ENCODE data around the gene LTBP1.
"Not testable (repeated sequence)": the region's sequence is repeated elsewhere in the genome, so short reads cannot be mapped to it uniquely, and the experiment has no call there.

The LTBP1 gene

DNA sequence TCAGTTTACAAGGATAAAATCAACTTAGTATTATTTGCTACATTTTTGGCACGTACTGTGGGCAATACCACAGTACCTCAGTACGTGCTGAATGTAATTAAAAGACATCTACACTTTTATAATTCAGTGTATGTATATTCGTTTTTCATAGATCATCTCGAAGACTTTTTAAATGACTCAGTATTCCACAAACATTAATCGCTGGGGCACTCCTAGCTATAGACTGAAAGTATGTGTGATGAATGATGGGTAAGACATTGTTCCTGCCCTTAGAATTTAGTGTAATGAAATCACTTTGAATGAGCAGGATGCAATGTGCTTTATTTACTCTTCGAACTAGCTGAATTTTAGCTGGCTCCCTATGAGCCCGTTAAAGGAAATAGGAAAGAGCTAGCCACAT, 284.1 kb downstream of the LTBP1 start:
- H3K4me1 ChIP-seq (ENCODE audit: control insufficient read depth, insufficient read depth, low read length), result no peaks in the 10 kb centered on the region
- no peak overlapping the region for H3K4me3 ChIP-seq (ENCODE audit: low read depth, low read length)
- no peaks in the 10 kb centered on the region for H3K9me3 ChIP-seq (ENCODE audit: control insufficient read depth, insufficient read depth, low read length)
- H3K27me3 ChIP-seq (ENCODE audit: control insufficient read depth, insufficient read depth, low read length), result no peaks in the 10 kb centered on the region
- no peaks in the 10 kb centered on the region for H3K36me3 ChIP-seq (ENCODE audit: control insufficient read depth, insufficient read depth, low read length)
- no peak overlapping the region for H3K9ac ChIP-seq (ENCODE audit: low read depth, low read length)

DNA sequence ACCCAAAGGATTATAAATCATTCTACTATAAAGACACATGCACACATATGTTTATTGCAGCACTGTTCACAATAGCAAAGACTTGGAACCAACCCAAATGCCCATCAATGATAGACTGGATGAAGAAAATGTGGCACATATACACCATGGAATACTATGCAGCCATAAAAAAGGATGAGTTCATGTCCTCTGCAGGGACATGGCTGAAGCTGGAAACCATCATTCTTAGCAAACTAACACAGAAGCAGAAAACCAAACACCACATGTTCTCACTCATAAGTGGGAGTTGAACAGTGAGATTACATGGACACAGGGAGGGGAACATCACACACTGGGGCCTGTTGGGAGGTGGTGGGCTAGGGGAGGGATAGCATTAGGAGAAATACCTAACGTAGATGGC, 288.8 kb downstream of the LTBP1 start:
- not testable (repeated sequence) for H3K36me3 ChIP-seq (ENCODE audit: control insufficient read depth, insufficient read depth, low read length); H3K27me3 ChIP-seq (ENCODE audit: control insufficient read depth, insufficient read depth, low read length); H3K4me3 ChIP-seq (ENCODE audit: low read depth, low read length); H3K4me1 ChIP-seq (ENCODE audit: control insufficient read depth, insufficient read depth, low read length); H3K9ac ChIP-seq (ENCODE audit: low read depth, low read length); H3K9me3 ChIP-seq (ENCODE audit: control insufficient read depth, insufficient read depth, low read length)

DNA sequence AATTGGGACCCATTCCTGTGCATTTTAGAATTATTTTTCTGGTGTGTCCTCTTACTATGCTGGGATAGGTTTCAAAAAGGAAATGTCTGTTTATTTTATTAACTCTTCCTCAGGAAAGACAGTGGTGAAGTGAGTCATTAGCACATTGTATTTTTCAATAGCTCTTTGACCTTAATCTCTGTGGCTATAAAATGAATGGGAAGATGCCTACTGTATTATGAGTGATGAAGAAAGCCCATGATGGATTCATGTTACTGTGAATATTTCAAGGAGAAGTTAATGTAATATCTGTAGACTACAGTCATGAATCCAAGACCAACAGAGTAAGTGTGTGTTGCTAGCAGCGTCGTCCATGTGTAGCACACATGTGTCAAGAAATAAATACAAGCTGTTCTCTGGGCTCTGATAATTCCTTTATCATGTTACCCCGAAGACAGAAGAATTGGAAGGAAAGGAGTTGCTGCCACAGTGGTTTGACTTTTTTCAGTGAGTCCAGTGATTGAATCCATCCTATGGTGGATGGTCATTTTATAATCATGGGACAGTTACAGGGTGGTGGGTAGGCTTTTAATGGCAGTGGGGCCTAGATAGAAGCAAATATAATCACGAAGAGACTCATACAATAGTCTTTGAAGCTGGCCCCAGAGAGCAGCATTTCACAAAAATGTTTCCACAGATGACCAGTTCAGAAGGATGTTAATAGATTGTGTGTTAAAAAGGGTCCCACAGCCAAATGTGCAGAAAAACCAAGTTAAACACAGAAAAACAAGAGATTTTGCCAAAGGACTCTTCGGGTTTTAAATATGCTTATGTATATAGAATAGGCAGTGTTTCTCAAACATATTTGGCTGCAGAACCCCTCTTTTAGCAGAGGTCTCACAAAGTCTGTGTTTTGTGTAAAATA, 290.0 kb downstream of the LTBP1 start:
- Histone ChIP-seq H3K27me3 (ENCODE audit: control insufficient read depth, insufficient read depth, low read length) (no peaks in the 10 kb centered on the region), H3K9ac (ENCODE audit: low read depth, low read length) (no peak overlapping the region), H3K9me3 (ENCODE audit: control insufficient read depth, insufficient read depth, low read length) (no peaks in the 10 kb centered on the region)

DNA sequence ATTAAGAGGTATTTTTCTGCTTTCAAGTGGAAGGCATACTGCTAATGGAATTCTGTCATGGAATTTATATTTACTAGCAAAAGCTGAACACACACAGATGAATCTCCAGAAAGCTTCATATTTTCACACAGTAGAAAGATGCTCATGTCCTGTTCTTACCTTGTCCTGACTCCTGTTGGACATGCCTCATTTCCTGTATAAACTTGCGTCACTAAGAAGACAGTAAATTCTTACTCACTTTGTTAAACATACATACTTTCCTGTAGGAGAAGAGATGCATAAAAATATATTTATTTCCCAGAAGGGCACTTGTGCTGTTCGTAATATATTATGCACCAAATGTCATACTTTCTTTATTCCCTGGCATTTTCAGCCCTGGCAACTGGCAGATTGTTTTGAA, 291.4 kb downstream of the LTBP1 start:
- no peak overlapping the region for H3K9ac ChIP-seq (ENCODE audit: low read depth, low read length)
- H3K36me3 ChIP-seq (ENCODE audit: control insufficient read depth, insufficient read depth, low read length), result no peaks in the 10 kb centered on the region
- no peak overlapping the region for H3K4me3 ChIP-seq (ENCODE audit: low read depth, low read length)
- H3K4me1 ChIP-seq (ENCODE audit: control insufficient read depth, insufficient read depth, low read length), result no peaks in the 10 kb centered on the region
- H3K27me3 ChIP-seq (ENCODE audit: control insufficient read depth, insufficient read depth, low read length), result no peaks in the 10 kb centered on the region
- H3K9me3 ChIP-seq (ENCODE audit: control insufficient read depth, insufficient read depth, low read length), result no peaks in the 10 kb centered on the region

More for the DNA sequence above, 290.0 kb downstream of the LTBP1 start:
- no peaks in the 10 kb centered on the region for H3K36me3 ChIP-seq (ENCODE audit: control insufficient read depth, insufficient read depth, low read length)
- H3K4me3 ChIP-seq (ENCODE audit: low read depth, low read length), result no peak overlapping the region
- no peaks in the 10 kb centered on the region for H3K4me1 ChIP-seq (ENCODE audit: control insufficient read depth, insufficient read depth, low read length)

DNA sequence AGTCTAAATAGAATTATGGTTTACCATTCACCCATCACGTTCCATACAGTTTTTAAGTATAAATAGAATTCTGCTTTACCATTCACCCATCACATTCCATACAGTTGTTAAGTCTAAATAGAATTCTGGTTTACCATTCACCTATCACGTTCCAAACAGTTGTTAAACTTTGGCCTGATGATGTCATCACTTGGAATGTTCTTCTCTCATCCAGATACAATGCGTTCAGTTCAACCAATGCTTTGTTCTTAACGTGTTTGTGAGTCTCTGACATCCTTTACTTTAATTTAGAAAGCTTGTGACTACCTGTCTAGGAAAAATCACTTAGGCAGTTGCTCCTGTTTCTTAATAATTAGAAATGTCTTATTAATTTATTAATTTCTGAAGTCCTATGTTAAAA, 293.4 kb downstream of the LTBP1 start:
- no peaks in the 10 kb centered on the region for H3K27me3 ChIP-seq (ENCODE audit: control insufficient read depth, insufficient read depth, low read length)

DNA sequence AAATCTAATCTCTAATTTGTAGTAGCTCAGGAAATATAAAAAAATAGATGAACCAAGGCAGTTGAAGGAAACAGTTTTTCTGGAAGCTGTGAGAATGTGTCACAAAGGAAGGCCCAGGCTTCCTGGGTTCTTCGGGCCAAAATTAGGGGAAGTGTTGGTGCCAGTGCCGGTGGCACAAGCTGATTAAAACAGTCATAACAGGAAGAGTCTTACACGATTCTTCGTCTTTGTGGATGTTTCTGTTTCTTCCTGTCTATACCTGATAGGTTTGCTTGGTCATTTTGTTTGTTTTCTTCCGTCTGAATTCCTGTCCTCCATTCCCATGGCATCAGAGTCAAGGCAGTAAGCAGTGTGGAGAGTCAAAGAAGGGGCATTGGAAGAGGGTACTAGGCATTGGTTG, 294.3 kb downstream of the LTBP1 start:
- Histone ChIP-seq H3K9me3 (ENCODE audit: control insufficient read depth, insufficient read depth, low read length) (no peaks in the 10 kb centered on the region), H3K4me1 (ENCODE audit: control insufficient read depth, insufficient read depth, low read length) (no peaks in the 10 kb centered on the region), H3K4me3 (ENCODE audit: low read depth, low read length) (no peak overlapping the region), H3K27me3 (ENCODE audit: control insufficient read depth, insufficient read depth, low read length) (no peaks in the 10 kb centered on the region), H3K36me3 (ENCODE audit: control insufficient read depth, insufficient read depth, low read length) (no peaks in the 10 kb centered on the region), H3K9ac (ENCODE audit: low read depth, low read length) (no peak overlapping the region)

More for the DNA sequence above, 293.4 kb downstream of the LTBP1 start:
- no peak overlapping the region for H3K9ac ChIP-seq (ENCODE audit: low read depth, low read length)
- no peak overlapping the region for H3K4me3 ChIP-seq (ENCODE audit: low read depth, low read length)
- H3K4me1 ChIP-seq (ENCODE audit: control insufficient read depth, insufficient read depth, low read length), result no peaks in the 10 kb centered on the region
- H3K9me3 ChIP-seq (ENCODE audit: control insufficient read depth, insufficient read depth, low read length), result no peaks in the 10 kb centered on the region
- no peaks in the 10 kb centered on the region for H3K36me3 ChIP-seq (ENCODE audit: control insufficient read depth, insufficient read depth, low read length)

DNA sequence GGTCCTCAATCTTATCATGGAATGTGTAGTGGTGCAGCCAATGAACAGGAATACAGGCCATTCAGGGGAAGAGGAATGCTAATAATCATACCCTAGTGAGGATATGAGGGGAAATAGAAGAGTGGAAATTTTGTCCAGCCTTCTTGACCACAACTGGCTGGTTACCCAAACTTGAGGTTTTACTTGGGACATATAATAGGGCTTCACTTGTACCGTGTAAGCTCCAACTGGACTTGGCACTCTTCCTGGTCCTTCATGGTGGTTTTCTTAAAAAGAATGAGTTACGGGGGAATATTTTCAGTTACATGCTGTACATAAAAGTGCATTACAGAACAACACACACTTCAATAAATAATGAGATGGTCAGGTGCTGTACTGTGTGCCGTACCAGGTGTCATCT, 294.8 kb downstream of the LTBP1 start:
- no peak overlapping the region for H3K4me3 ChIP-seq (ENCODE audit: low read depth, low read length)
- H3K4me1 ChIP-seq (ENCODE audit: control insufficient read depth, insufficient read depth, low read length), result no peaks in the 10 kb centered on the region
- H3K27me3 ChIP-seq (ENCODE audit: control insufficient read depth, insufficient read depth, low read length), result no peaks in the 10 kb centered on the region
- no peaks in the 10 kb centered on the region for H3K36me3 ChIP-seq (ENCODE audit: control insufficient read depth, insufficient read depth, low read length)
- no peaks in the 10 kb centered on the region for H3K9me3 ChIP-seq (ENCODE audit: control insufficient read depth, insufficient read depth, low read length)
- H3K9ac ChIP-seq (ENCODE audit: low read depth, low read length), result no peak overlapping the region

DNA sequence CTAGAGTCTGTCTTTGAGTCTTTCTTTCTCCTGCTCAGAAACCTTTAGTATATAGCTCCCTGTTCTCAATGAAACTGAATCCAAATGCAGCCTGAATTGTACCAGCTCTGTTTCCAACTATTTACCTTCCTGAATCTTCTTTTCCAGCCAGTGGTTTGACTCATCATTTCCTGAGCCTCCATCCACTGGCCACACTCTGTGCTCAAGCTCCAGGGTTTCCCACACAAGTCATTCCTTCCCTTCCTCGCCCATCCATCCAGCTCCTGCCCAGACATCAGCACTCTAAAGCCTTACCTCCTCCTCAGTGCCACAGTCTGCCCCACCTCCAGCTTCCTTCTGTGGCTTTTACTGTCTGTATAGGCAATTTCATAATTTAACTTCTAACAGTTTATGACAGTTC, 296.1 kb downstream of the LTBP1 start:
- no peak overlapping the region for H3K9ac ChIP-seq (ENCODE audit: low read depth, low read length)

DNA sequence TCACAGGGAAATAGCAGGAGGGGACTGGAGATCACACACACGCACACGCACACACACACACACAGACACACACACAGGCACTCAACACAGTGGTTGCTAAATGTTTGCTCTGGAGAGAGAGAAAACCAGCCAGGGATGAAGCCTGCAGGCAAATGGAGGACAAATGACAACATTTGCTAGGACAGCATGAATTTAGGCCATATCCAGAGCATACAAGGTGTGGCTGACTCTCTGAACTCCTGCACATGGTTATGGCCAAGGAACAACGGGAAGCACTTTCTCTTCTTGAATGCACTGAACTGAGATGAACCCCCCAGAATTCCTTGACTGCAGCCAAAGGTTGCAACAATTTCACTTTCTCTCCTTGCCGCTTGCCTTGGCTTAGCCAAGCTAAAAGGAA, 299.7 kb downstream of the LTBP1 start:
- Histone ChIP-seq H3K9me3 (ENCODE audit: control insufficient read depth, insufficient read depth, low read length) (no peaks in the 10 kb centered on the region), H3K27me3 (ENCODE audit: control insufficient read depth, insufficient read depth, low read length) (no peaks in the 10 kb centered on the region), H3K9ac (ENCODE audit: low read depth, low read length) (no peak overlapping the region), H3K4me3 (ENCODE audit: low read depth, low read length) (no peak overlapping the region), H3K4me1 (ENCODE audit: control insufficient read depth, insufficient read depth, low read length) (no peaks in the 10 kb centered on the region), H3K36me3 (ENCODE audit: control insufficient read depth, insufficient read depth, low read length) (no peaks in the 10 kb centered on the region)

More for the DNA sequence above, 296.1 kb downstream of the LTBP1 start:
- H3K4me3 ChIP-seq (ENCODE audit: low read depth, low read length), result no peak overlapping the region
- H3K9me3 ChIP-seq (ENCODE audit: control insufficient read depth, insufficient read depth, low read length), result no peaks in the 10 kb centered on the region
- no peaks in the 10 kb centered on the region for H3K27me3 ChIP-seq (ENCODE audit: control insufficient read depth, insufficient read depth, low read length)
- H3K36me3 ChIP-seq (ENCODE audit: control insufficient read depth, insufficient read depth, low read length), result no peaks in the 10 kb centered on the region
- H3K4me1 ChIP-seq (ENCODE audit: control insufficient read depth, insufficient read depth, low read length), result no peaks in the 10 kb centered on the region

DNA sequence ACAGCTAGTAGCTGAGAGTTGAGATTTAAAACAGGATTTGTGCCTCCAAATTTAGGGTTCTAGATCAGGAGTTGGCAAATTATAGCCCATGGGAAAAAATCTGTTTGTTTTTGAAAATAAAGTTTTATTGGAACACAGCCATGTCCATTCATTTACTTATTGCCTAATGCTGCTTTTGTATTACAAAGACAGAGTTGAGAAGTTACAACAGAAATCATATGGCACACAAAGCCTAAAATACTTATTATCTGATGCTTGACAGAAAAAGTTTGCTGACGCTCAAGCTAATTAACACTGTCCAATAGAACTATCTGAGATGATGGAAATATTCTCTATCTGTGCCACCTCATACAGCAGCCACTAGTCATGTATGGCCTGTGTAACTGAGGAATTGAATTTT, 300.6 kb downstream of the LTBP1 start:
- H3K36me3 ChIP-seq (ENCODE audit: control insufficient read depth, insufficient read depth, low read length), result no peaks in the 10 kb centered on the region
- H3K9ac ChIP-seq (ENCODE audit: low read depth, low read length), result no peak overlapping the region
- no peak overlapping the region for H3K4me3 ChIP-seq (ENCODE audit: low read depth, low read length)
- peaks cover 5% of the 10 kb centered on the region for H3K27me3 ChIP-seq (ENCODE audit: control insufficient read depth, insufficient read depth, low read length)
- no peaks in the 10 kb centered on the region for H3K9me3 ChIP-seq (ENCODE audit: control insufficient read depth, insufficient read depth, low read length)
- H3K4me1 ChIP-seq (ENCODE audit: control insufficient read depth, insufficient read depth, low read length), result no peaks in the 10 kb centered on the region

DNA sequence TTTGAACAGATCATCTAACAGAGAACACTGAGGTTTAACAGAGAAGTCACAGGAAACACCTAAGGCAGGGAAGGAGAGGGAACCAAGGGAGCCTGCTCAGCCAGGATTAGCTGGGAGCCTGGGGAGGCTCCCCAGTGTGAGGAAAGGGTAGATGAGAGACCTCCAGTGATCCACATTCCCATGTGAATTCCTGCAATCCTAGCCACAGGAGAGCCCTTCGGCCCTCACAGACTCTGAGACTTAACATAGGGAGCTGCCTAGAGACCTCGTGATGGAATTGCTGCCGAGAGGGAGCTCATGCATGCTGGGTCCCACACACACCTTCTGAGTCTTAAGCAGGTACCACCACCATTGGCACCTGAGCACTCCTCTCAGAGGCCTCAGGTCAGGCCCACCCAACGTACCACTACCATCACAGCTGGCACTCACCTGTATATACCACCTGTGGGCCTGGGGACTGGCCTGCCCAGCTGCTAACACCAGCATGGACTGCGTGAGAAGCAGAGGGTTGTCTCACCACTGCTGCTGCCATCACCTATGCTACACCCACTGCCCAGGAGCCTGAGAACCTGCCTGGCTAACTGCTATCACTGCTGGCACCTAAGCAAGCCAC, 303.8 kb downstream of the LTBP1 start:
- no peak overlapping the region for H3K9ac ChIP-seq (ENCODE audit: low read depth, low read length)
- H3K27me3 ChIP-seq (ENCODE audit: control insufficient read depth, insufficient read depth, low read length), result peaks cover 5% of the 10 kb centered on the region
- no peaks in the 10 kb centered on the region for H3K9me3 ChIP-seq (ENCODE audit: control insufficient read depth, insufficient read depth, low read length)
- H3K4me1 ChIP-seq (ENCODE audit: control insufficient read depth, insufficient read depth, low read length), result no peaks in the 10 kb centered on the region
- H3K4me3 ChIP-seq (ENCODE audit: low read depth, low read length), result no peak overlapping the region
- no peaks in the 10 kb centered on the region for H3K36me3 ChIP-seq (ENCODE audit: control insufficient read depth, insufficient read depth, low read length)

DNA sequence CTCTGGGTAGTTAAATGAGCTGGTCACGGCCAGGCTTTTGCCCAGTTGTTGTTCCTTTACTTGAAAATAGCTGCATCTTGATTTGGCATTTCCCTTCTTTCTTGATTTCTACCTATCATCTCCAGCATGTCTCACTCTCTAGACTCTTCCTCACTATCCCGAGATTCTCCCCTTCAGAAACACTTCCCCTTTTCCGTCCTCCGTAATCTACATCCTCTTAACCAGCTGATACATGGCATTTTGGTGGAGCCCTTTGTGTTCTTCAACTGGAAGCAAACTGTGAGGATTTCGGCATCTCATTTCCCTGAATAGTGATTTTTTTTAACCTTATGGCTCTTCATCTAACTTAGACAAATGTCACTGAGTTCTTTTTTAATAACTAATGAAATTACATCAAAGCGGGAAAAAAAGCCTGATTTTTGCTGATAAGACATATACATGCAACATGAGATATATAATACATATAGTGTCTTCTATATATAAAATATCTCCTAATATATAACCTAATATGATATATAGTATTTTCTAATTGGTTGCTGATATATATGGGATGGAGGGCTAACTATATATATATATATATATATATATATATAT, 309.5 kb downstream of the LTBP1 start:
- H3K4me1 ChIP-seq (ENCODE audit: control insufficient read depth, insufficient read depth, low read length), result no peaks in the 10 kb centered on the region
- H3K9ac ChIP-seq (ENCODE audit: low read depth, low read length), result no peak overlapping the region
- H3K4me3 ChIP-seq (ENCODE audit: low read depth, low read length), result no peak overlapping the region
- H3K27me3 ChIP-seq (ENCODE audit: control insufficient read depth, insufficient read depth, low read length), result peaks cover 5% of the 10 kb centered on the region
- no peaks in the 10 kb centered on the region for H3K36me3 ChIP-seq (ENCODE audit: control insufficient read depth, insufficient read depth, low read length)
- no peaks in the 10 kb centered on the region for H3K9me3 ChIP-seq (ENCODE audit: control insufficient read depth, insufficient read depth, low read length)

Data from iPS-15b (cell line).